ENCODE results near the gene CNNM3.
"Not testable (repeated sequence)": the region's sequence is repeated elsewhere in the genome, so short reads cannot be mapped to it uniquely, and the experiment has no call there.

The CNNM3 gene

DNA sequence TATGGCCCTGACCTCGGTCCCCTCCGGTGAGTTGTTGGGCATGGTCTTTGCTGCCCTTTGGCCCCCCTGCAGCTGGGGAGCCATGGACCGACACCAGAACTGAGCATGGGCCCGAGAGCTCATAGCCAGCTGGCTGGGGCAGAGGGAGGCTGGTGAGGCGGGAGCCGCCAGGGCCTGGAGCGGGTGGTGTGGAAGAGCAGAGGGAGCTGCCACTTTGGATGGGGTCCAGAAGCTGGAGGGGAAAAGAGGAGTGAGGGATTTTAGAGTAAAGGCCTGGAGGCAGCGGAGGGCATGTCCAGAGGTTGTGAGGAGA, 16.5 kb upstream of the CNNM3 start:
- DNase-seq (ENCODE audit: low spot score) = no peak

DNA sequence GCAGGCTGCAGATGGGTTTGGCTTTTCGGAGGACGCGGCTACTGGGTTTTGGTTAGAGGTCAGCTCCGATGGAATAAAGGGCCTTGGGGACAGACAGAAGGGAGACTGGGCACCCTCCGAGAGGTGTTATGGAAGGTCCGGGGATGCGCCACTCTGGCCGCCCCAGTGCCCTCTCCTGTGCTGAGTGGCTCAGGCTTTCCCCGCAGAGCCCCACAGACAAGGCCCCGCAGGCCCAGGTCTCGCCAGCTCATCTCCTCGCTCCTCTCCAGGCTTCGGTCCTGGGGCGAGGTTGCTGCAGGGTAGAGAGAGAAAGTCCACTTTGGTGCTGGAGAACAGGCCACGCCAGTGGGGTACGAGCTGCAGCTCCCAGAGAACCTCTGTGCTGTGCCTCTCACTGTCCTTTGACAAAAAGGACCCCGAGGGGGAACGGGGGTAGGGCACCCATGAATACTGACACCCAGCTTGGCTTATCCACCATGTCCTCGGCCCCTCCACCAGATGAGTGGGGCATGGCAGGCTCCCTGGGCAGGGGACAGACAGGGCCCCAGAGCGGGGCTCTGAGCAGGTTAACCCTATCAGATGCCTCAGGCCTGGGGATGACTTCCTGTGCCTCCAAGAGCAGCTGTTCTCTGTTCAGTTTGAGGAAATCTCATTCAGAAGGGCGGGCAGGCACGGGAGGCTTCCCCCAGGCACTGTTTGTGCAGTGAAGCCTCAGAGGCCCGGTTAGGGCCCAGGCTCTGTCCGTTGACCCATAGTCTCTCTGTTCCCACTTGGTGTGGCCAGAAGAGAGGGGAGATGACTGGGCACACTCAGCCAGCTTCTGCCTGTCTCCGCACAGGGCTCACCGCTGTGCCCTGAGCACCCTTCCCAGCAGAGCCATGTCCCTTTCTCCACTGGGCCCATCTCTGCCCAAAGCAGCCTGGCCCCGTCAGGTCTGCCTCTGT, 15.7 kb upstream of the CNNM3 start:
- no peak for DNase-seq (ENCODE audit: low spot score)

DNA sequence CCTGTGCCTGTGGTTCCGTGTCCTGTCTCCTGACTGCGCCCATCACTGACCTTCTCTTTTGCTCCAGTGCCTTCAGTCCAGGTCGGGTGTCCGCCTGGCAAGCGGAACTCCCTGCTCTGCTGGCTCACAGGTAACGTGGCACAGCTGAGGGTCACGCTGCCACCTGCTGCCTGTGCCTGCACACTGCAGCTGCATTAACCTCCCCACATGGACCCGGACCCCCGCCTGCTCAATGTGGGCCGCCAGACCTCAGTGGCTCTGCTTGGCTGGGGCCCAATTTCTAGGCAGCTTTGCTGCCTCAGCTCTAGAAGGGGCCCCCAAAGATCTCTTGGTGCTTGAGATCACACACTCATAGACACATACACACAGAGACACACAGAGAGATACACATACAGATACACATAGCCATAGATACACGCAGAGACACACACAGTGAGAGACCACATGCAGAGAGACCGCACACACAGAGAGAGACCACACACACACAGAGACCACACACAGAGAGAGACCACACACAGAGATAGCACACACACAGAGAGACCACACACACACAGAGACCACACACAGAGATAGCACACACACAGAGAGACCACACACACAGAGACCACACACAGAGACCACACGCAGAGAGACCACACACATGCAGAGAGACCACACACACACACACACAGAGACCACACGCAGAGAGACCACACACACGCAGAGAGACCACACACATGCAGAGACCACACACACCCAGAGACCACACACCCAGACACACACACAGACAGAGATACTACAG, 14.9 kb upstream of the CNNM3 start:
- peak; percentile 30 for DNase-seq (ENCODE audit: low spot score)

DNA sequence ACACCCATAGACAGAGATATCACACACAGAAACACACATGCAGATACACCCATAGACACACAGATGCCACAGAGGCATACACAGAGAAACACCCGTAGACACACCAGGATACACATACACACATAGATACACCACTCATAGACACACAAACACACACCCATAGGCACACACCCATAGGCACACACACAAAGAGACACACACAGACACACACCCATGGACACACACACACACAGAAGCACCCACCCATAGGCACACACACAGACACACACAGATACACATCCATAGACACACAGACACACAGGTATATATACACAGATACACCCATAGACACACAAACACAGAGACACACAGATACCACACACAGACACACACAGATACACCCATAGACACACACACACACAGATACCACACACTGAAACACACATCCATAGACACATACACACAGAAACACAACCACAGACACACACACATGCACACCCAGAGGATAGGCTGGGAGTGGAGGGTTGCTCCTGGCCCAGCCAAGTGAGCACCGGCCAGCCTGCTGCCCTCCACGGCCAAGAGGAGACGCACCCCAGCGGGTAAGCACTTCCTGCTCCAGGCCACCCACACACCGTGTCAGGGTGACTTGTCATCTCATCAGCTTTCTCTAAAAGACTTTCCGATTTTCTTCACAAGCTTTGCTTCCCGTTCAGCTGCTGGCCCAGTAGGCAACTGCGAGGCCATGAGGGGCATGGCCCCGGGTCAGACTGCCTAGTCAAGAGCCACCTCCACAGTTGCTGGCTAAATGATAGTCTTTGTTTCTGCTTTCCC, 14.1 kb upstream of the CNNM3 start:
- no peak for DNase-seq (ENCODE audit: low spot score)

DNA sequence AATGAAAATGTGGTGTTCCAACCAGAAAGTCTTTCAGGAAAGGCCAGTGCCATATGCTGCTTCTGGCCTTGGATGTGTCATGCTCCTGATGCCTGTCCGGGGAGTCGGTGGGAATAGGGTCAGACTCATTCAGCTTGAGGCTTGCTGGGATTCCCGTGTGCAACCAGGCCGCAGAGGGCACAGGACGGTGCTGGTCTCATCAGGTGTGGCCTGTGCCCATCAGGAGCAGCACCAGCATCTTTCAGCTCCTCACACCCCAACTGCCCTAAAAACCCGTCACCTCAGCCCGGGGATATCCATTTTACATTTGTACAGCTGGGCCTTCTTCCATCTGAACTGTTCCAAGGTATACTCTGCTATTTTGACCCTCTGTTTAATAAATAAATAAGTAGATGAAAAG, 13.3 kb upstream of the CNNM3 start:
- no peak for DNase-seq (ENCODE audit: low spot score)

DNA sequence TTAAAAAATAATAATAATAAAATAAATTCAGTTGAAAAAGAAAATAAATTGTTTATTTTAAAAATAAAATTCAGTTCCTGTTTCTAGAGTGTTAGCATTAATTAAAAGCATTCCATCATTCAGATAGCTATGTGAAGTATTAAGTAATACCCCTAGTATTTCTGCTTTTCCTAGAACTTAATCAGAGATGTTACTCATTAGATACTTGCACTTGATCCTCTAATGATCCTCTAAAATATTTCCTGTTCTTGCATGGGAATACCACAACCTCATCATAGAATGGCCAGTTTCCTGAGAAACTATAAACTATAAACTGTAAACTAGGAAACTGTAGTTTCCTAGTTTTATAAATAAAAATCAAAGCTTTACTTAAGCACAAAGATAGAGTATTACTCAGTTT, 11.1 kb upstream of the CNNM3 start:
- DNase-seq (ENCODE audit: low spot score) = no peak

DNA sequence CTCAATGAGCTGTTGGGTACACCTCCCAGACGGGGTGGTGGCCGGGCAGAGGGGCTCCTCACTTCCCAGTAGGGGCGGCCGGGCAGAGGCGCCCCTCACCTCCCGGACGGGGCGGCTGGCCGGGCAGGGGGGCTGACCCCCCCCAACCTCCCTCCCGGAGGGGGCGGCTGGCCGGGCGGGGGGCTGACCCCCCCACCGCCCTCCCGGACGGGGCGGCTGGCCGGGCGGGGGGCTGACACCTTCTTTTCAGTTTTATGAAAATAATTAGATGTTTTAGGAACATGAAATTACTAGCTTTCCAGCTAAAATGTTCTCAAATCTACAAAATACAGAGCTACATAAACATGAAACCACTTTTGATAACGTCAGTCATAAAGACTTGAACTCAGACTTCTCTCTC, 10.1 kb upstream of the CNNM3 start:
- not testable (repeated sequence) for DNase-seq (ENCODE audit: low spot score)

DNA sequence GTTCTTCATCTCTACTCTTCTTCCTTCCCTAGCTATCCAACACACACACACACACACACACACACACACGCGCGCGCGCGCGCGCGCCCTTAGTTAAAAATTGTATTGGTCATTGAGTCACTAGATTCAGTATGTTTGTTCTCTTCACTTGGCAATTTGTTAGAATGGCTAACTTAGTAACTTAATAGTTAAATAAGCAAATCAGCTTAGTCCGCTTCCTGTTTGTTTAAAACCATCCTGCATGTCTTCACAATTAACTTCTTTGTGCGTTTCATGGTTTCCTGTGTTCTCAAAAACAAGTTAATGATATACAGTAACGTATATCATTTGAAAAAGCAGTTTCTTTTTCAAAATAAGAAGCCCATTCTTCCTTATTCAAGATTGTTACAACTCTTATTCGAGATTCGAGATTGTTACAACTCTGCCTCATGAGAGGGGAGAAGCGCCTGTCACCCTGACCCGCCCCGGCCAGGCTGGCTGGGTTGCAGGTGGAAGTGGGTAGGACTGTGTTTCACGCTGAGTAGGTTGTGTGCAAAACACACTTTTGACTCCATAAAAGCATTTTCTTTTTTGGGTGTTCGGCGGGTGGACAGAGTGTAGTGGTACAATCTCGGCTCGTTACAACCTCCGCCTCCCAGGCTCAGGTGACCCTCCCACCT, 9.5 kb upstream of the CNNM3 start:
- peak; percentile 75 for DNase-seq (ENCODE audit: low spot score)

DNA sequence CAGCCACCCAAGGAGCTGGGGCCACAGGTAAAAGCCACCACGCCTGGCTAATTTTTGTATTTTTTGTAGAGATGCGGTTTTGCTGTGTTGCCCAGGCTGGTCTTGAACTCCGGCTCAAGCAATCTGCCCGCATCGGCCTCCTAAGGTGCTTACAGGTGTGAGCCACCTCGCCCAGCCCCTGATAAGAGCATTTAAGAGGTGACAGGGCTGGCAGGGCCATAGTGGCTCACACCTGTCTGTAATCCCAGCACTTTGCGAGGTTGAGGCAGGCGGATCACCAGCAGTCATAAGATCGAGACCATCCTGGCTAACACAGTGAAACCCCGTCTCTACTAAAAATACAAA, 9.0 kb upstream of the CNNM3 start:
- DNase-seq (ENCODE audit: low spot score) = no peak

DNA sequence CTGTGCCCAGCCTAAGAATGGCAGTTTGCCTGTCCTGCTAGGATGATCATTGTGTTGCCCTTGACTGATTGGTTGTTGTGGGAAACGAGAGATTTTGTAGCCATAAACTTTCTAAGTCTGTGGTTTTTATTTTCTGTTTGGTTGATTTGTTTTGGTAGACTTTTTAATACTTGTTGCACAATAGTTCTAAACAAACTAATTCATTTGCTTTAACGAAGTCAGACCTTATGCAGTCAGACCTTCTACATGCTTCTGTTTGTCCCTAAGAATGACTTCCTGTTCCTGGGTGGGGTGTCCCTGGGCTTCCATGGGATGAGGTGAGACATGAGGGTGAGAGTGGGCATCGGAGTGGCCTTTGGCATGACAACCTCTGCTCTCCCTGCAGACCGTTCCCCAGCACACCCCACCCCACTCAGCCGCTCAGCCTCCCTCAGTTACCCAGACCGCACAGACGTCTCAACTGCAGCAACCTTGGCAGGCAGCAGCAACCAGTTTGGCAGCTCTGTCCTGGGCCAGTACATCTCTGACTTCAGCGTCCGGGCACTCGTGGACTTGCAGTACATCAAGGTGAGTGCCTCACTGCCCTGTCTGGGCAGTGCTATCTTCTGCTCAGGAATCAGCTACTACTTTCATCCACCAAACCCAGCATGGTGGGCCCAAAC, 7.8 kb upstream of the CNNM3 start:
- DNase-seq (ENCODE audit: low spot score) = no peak

DNA sequence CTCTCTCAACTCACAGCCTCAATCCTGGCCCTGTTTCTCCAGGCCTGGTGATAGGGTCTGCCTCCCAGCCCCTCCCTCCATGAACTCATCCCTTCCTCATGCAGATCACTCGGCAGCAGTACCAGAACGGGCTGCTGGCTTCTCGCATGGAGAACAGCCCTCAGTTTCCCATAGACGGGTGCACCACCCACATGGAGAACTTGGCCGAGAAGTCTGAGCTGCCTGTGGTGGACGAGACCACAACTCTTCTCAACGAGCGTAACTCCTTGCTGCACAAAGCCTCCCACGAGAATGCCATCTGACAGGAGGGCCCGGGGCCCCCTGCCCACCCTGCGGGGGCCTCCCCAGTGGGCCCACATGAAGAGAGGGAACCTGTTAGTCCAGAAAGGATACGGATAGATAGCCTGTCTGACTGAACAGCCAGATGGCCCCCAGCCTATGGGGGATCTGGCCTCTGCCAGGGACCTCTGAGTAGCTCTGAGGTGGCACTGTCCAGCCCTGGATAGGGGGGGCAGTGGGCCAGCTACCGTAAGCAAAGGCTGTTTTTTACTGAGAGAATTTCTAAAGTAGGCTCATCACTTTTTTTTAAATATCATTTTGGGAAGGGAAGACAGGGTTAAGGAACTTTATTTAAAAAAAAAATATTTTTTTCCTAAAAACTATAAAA, 6.7 kb upstream of the CNNM3 start:
- no peak for DNase-seq (ENCODE audit: low spot score)

DNA sequence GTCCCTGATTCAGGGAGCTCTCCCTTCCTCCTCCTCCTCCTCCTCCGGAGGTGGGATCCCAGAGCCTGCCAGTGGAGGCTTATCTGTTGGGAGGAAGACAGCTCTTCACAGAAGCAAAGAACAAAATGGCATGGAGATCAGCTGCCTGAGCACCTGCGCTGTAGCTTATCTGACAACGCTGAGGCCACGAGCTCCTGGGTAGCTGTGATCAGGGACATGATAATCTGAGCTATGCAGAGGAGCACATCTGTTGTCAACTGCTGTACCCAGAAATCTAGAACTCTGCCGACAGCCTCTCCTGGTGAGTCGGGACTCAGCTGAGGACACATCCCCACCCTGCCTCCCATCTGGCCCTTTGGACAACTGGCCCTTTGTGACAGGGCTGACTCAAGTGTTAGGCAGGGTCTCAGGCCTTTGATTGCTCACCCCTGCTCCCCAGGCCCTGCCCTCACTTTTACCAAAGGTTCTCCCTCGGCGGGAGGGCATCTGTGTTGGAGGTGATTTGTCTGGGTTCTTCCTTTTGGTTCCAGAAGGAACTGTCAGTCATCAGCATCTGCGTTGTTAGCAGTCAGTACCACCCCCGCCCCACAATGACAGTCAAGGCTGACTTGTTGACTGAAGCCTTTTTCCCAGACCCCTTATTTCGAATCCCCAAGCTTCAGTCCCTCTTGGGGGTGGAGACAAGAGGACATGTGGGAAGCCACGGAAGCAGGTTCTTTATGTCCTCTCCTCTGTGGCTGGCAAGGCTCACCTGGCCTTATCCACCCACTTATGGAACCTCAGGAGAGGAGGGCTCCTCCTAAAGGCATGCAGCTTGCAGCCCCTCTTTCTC, 5.9 kb upstream of the CNNM3 start:
- no peak for DNase-seq (ENCODE audit: low spot score)

DNA sequence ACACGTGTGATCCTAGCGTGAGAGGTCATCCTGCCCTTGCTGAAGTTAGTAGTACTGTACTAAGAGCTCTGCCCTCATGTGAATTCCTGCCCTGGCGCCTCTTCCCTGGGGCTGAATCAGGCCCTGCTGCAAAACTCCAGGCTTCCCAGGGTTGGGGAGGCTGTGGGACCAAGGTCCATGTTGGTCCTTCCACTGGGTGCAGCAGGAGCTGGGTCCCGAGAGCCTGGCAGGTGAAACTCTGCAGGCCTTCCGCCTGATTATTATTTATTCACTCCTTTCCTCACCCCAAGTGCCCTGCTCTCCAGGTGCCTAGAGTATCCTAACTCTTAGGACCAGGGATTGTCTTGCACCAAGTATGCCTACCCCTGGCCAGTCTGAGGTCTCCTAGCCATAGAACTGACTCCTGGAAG, 5.3 kb upstream of the CNNM3 start:
- no peak for DNase-seq (ENCODE audit: low spot score)

DNA sequence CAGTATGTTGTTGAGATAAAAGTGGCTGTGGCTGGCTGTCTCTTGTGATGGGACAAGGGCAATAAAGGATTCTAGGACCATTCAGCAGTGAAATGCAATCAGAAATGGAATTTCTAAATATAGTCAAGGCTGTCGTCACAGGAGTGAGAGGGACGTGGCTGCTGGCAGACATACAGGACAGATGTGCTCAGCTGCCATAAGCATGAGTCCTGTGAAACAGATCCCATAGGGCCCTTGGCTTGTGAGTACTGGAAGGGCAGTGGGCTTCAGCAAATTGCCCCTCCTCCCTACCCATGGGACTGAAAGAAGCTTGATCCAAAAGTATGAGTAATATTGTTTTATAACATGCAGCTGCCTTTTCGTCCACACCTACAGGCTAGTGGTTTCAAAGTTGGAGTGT, 4.2 kb upstream of the CNNM3 start:
- no peak for DNase-seq (ENCODE audit: low spot score)

DNA sequence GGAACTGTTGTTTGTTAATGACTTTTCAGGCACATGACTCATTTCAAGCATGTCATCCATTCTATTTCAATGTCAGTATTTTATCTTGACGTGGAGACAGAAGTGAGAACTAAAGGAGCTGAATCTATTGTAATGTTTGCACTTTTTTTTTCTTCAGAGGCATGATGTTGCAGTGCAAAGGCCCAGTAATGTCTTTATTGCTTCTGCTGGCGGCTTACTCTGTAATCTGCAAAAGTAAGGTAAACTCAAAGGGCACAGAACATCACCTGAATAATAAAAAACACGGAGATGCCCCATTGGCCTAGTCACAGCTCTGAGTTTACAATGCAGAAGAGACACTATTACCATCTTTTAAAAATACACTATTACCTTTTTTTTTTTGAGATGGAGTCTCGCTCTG, 2.4 kb upstream of the CNNM3 start:
- DNase-seq (ENCODE audit: low spot score) = no peak

DNA sequence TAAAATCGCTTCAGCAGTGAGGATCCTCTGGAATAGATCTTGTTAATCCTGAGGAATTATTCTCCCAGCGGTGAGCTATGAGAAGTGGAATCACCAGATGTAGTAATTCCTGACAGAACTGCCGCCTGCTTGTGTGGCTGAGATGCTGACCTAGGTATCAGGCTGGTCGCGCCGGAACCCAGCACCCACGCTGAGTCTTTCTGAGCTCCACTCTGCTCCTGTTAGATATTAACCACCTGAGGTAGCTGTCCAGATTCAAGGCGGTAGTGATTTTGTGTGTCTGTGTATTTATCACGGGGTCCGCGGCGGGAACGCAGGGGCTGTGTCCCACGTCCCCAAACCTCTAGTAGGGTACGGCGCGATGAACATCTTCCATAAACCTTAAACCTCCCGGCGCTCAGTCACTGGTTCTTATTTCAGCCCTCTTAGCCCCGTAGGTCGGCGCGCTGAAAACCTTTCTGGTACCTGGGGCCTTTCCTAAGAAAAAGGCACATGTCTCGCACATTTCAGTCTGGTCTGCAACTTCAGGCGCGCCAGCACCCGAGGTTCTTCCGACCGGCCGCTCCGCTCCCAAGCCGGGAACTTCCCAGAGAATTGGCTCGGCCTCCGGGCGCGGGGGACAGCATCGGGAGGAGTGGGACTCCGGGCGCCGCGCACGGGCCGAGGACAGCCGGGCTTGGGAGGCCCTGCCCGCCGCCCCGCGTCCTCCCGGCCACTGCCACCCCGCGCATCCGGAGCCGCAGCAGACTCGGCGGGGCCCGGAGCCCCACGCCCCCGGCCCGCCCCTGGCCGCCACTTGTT, 542 bp upstream of the CNNM3 start:
- peak; percentile 30 for DNase-seq (ENCODE audit: low spot score)

DNA sequence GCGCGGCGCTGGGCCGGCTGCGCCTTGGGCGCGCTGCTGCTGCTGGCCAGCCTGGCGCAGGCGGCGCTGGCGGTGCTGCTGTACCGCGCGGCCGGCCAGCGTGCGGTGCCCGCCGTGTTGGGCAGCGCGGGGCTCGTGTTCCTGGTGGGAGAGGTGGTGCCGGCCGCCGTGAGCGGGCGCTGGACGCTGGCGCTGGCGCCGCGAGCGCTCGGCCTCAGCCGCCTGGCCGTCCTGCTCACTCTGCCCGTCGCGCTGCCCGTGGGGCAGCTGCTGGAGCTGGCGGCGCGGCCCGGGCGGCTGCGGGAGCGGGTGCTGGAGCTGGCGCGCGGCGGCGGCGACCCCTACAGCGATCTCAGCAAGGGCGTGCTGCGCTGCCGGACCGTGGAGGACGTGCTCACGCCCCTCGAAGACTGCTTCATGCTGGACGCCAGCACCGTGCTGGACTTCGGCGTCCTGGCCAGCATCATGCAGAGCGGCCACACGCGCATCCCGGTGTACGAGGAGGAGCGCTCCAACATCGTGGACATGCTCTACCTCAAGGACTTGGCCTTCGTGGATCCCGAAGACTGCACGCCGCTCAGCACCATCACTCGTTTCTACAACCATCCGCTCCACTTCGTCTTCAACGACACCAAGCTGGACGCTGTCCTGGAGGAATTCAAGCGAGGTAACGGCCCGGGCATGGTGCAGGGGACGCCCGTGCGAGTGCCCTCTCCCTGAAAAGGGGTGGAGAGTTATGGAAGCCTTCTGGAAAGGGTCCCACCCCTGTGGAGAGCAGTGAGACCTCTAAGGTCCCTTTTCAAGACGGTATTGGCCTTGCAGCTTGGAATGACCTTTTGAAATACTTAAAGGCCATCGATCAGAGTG, 1.0 kb downstream of the CNNM3 start:
- DNase-seq (ENCODE audit: low spot score) = no peak

DNA sequence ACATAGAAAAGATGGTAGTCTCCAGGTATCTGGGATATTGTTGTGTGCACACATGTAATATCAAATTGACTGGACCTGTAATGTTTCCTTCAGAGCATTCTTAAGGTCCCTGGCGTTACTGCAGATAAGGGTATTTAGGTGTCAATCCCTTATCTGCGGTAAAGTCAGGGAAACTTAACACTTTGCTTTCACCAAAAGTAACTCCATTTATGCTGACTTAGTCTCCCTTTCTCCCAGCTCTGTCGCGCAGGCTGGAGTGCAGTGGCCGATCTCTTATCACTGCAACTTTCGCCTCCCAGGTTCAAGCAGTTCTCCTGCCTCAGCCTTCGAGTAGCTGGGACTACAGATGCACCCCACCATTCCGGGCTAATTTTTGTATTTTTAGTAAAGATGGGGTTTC, 1.8 kb downstream of the CNNM3 start:
- DNase-seq (ENCODE audit: low spot score) = no peak

Measured in COLO829 (cell line).